Left cardiac atrium (tissue), 4 donors: ENCODE data around the gene BMPR1B. TPM values are rescaled to one million over a fixed set of nuclear protein-coding genes. Genes with fewer than 3 reads are reported as not detected.

Source experiments
- ATAC-seq, 2 donors: fragments of 200-7000 bp; cut with Tn5 transposase; one replicate each; pipeline ENCODE4 v1.9.1; 2020; ENCODE audit warnings: mild to moderate bottlenecking in 2 of 2, moderate library complexity in 2 of 2
- DNase-seq: peaks from one replicate; pipeline ENCODE4 v3.0.0-alpha.2; 2020
- intact Hi-C, 2 donors: fragments of 100-400 bp; cut with DNase I; formaldehyde crosslinking; loops; one replicate each; pipeline versions ENCODE4 v1.14.1 to v1.15.1; 2022 to 2023
- total RNA-seq, 2 donors: library from RNA; stranded (reverse); fragmentation: NEBNext Ultra II Directional; extraction: Animal tissue kit (Norgen Biotek cat#: 25700); gene quantifications; one replicate each; pipeline ENCODE4 v1.2.1, GENCODE V29; 2021
- donor health status: DM: no; HTN: yes; CAD: no.
- donor health status: DM: no; HTN: yes; CAD: no; lungs with severe emphysema.
- donor health status: DM: yes; HTN: yes; CAD: no.
- donor health status: Dilated cardiomyopathy.

Gene BMPR1B
- total RNA-seq, 2 donors from 2014 or later: 0.77 to 2.0 TPM

DNA sequence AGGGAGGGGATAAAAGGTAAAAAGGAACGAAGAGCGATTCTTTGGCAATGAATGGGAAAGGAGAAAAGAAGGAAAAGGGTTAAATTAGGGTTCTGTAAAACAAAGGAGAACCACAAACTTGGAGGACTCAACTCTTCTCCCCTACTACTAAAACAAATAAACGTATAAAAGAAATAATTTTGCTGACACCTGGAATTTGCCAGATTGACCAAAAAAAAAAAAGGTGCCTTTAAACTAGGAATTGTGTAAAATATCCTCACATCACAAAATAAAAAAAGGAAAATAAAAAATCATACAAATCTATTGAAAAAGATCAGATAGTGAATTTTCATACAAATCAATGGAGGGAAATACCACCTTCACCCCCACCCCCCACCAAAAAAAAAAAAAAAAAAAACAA lies 129.3 kb downstream of the BMPR1B start:
- DNase-seq (no peak), ATAC-seq (no peak)
- intact Hi-C loops: no loop called here

DNA sequence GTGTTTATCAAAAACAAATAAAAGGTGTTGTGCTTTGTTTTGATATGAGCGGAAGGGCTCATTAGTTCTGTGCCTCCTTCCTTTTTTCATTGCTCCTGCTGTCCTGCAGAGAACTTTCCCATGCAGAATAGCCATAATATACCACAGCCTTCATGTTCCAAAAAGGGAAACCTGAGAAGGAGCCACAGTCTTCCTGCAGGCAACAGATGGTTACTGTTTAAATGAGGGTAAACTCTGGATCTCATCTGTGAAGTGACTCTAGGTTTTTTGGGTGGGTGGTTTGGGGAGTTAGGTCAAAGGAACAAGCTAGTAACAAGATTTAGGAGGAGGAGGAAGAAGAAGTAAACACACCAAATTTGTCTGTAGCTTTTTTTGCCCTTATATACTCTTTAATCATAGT lies 131.8 kb downstream of the BMPR1B start:
- DNase-seq (no peak), ATAC-seq (no peak)
- intact Hi-C loops: no loop called here

DNA sequence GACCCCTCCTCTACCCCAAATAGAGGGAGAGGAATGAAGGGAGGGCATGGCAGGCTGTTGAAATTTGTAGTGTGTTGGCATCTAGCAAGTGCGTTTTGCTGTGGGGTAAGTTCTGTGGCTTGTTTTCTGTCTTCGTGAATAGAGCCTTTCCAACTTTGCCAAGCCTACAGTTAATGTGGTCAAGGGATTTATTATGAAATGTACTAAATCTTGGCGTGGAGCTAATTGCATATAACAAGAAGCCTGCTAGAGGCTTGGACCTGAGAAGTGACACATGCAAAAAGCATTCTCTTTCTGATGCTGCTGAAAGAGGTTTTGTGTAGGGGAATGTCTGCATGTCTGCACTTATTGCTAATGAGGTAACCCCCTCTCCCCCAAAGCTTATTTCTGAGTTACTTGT lies 132.2 kb downstream of the BMPR1B start:
- ATAC-seq (peak in 1 of 2 donors; percentile 58), DNase-seq (no peak)
- intact Hi-C loops: no loop called here

DNA sequence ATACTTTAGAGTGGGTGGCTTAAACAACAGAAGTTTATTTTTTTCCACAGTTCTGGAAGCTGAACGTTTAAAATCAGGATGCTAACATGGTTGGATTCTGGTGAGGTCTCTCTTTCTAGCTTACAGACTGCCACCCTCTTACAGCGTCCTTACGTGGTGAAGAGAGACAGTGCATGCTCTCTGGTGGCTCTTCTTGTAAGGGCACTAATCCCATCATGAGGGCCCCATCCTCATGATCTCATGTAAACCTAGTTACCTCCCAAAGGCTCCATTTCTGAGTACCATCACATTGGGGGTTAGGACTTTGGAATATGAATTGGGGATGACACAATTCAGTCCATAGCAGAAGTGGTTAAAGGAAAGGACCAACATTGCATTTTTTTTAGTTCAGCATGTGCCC lies 132.8 kb downstream of the BMPR1B start:
- intact Hi-C loops: no loop called here
- no peak for DNase-seq
- no peak for ATAC-seq

DNA sequence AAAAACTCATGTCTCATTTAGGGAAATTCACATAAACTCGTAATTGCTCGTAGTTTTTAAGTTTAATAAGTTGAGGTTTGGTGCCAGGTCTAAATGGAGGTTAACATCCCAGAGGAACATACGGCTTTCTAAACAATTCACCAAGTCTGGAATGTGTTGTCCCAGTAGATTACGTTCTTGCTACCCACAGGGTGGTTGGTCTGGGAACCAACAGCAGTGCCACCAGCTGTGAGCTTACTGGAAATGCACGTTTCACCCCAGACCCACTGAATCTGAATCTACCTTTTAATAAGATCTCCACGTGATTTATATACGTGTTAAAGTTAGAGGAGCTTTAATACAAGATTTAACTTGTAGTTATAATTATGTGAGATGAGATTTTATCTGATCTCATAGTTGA lies 134.3 kb downstream of the BMPR1B start:
- DNase-seq (no peak), ATAC-seq (no peak)
- intact Hi-C loops: no loop called here

DNA sequence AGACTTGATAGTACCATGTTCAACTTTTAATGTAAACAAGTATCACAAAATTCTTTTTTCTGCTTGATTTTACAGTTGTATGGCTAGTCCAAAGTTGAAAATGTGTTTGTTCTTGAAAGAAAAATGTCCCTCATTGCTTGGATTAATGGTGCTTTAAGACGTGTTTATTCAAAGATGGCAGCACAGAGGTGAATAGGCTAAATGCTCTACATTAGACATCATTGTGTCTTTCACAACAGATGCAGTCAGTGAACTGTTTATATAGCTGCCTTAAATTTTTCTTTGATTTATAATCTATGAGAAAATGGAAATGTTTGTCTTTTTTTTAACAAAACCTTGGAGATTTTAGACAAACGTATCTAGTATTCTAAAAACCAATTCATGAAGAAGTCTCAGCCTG lies 137.3 kb downstream of the BMPR1B start:
- ATAC-seq (no peak), DNase-seq (no peak)
- intact Hi-C loops: no loop called here

DNA sequence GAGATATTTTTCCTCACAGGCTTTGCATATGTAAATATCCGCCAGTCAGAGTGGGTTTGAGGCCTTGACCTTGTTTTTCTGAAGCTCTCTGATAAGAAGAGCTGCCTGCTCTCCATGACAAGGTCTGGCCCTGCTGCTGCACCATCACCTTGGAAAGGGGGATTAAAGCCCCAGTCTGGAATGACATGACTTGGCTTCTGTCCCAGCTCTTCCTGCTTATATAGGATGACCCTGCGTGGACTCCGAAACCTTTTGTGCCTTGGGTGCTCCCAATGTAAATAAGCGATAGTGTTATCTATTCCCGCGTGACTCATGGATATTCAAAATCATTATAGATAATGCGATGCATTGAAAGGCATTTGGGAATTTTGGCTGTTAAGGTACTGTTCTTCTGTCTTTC lies 139.3 kb downstream of the BMPR1B start:
- intact Hi-C loops: no loop called here
- ATAC-seq (no peak), DNase-seq (no peak)

DNA sequence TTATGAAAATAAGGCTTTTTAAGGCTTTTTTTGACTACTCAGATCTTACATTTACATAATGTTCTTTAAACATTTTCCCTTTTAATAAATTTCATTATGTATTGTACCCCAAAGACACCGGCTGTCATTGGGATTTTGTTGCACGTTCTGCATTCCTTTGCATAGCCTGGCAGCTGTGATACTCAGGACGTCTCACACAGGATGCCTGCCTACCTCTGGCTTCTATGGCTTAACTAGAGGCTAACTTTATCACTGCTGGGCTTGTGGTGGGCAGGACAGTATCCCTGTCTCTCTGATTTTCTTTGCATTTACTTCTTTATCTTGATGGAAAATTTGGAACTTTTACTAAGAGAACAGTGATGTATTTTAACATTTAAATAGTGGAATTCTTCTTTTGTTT lies 147.8 kb downstream of the BMPR1B start:
- ATAC-seq (no peak), DNase-seq (no peak)
- intact Hi-C loops: no loop called here

DNA sequence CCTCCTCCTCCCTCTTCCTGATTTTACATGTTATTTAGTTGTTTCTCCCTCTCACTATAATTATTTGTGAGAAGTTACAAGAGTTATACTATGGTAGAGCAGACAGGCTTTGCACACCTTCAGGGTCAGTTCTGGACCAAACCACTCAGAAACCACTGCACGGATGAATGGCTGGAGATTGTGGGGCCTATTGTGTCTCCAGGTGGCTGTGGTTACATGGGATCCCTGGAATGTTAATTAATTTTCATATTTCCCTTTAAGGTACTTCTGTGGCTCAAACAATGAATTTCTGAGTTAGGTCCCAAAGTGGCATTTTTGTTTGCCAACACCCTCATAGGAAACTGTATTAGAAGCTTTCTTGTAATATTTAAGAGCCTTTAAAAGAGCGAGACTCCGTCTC lies 151.9 kb downstream of the BMPR1B start:
- no peak for ATAC-seq
- intact Hi-C loops: no loop called here
- no peak for DNase-seq

DNA sequence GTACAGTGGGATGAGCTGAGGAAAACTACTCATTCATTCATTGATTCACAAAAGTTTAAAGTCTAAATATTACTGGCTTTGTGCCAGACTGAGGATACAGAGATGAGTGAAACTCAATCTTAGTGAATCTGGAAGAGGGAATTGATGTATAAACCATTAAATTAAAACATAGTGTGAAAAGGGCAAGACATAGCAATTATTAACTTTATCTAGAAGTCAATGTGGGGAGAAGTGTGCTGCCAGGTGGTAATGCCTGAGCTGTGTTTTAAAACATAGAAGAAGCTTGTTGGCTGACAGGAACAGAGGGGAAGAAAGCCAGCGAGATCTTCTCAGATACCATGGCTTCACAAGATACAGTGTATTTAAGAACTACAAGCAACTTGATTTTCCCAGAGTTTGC lies 153.4 kb downstream of the BMPR1B start:
- intact Hi-C loops: no loop called here
- ATAC-seq (no peak), DNase-seq (no peak)

DNA sequence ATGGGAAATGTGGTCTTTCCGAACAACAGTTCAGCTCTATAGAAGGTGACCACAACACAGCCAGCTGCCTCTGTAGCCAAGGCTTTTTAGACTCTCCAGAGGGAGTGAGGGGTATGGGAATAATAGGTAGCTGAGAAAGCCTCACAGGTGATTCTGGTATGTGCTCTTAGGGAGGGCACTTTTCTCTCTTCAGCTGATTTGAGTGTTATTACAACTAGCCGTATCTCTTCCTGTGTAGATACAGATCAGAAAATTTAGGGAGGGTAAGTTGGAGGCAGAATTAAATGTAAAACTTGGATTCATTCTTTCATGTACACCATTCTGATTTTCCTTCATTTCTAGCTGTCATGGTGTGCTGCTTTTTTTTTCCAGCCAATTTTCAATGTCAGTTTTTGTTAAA lies 154.9 kb downstream of the BMPR1B start:
- DNase-seq (no peak), ATAC-seq (no peak)
- intact Hi-C loops: no loop called here

DNA sequence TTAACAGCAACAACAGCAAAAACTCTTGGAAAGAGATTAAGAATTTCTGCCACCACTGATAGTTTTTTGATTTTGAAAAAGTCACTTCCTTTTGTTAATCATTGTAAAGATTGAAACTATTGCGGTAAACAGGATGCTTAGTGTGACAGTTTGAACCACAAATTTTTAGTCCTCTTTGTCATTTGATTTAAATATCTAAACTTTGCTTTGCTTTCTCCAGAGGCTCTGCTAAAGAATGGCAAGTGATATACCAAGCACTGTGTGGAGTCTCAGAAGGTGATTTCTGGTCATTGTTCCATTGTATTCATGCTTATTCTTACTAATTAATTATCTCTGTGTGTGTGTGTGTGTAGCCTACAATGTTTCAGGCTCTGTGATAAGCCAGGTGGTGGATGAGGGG lies 155.6 kb downstream of the BMPR1B start:
- intact Hi-C loops: no loop called here
- DNase-seq (no peak), ATAC-seq (no peak)

DNA sequence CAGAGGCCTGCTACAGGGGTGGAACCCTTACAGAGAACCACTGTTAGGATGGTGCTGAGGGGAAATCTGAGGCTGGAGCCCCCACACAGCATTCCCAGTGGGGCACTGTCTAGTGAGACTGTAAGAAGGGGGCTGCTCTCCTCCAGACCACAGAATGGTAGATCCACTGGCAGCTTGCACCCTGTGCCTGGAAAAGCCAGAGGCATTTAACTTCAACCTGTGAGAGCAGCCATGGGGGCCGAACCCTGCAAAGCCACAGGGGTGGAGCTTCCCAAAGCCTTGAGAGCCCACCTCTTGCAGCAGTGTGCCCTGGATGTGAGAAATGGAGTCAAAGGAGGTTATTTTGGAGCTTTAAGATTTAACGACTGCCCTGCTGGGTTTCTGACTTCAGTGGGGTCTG lies 159.4 kb downstream of the BMPR1B start:
- DNase-seq: no peak
- intact Hi-C loops: no loop called here
- ATAC-seq: no peak

DNA sequence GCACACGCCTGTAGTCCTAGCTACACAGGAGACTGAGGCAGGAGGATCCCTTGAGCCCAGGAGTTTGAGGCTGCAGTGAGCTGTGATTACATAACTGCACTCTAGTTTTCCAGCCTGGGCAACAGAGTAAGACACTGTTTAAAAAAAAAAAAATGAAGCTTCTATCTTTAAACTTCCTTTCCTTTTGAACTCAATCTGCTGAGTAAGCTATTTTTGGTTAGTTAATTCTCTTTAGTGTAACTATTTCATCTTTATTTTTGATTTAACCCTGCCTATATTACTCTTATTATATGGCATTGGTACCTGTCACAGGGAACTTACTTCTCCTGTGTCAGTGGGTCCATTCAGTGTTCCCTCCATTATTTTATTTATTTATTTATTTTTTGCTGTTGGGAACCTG lies 160.8 kb downstream of the BMPR1B start:
- intact Hi-C loops: no loop called here
- ATAC-seq (no peak), DNase-seq (no peak)

DNA sequence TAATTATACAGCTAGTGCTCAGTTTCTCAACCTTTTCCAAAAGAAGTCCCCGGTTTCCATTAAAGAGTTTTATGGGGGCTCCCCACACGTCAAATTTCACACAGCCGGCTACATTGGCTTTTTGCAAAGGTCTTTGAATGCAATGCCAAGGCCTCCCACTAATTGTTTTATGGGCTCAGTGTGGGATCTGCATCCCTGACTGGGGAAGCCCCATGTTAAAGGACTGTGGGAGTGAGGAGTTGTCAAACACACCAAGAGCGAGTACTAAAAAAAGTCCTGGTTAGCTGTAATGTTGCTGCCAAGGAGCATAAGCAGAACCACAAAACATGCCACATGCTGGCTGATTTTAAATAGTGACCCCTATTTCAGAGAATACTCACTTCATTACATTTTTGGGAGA lies 162.6 kb downstream of the BMPR1B start:
- intact Hi-C loops: no loop called here
- DNase-seq (no peak), ATAC-seq (no peak)

DNA sequence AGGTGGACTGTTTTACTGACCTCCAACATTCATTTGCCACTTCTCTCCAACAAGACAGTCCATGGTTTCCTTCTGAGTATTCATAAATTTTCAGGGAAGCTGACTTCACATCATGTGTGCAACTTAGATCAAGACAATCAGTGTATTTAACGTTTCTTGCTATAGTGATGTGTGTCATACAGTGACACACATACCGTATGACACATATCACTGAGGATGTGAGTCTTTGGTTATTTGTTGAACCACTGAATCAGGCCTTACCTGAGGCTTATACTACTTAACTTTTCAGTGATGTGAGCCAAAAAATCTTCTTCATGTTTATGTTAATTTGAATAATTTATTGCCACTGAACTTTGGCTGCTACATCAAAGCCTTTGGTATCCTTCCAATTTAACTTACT lies 166.8 kb downstream of the BMPR1B start:
- DNase-seq (no peak), ATAC-seq (no peak)
- intact Hi-C loops: no loop called here

DNA sequence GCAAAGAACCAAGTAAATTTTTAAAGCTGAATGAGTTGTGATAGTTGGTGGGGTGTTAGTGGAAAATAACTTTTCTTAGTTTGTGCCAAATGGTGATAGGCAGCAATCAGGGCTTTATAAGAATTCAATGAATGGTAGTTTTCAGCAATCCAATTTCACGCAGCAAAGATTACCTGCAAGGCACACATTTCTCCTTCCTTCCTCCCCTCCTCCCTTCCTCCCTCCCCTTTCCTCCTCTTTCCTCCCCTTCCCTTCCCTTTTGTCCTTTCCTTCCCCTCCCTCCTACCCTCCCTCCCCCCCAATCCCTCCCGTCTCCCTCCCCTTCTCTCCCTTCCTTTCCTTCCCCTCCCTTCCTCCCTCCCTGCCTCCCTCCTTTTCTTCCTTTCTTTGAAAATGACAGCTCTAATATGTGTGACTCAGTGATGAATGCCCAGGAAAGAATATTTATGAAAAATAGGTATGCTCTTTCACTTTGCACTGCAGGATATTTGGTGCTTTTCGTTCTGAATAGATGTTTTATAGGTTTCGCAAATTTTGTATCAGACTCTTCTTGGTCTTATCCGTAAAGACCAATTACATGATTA lies 168.1 kb downstream of the BMPR1B start:
- intact Hi-C loops: no loop called here
- ATAC-seq (no peak), DNase-seq (no peak)

DNA sequence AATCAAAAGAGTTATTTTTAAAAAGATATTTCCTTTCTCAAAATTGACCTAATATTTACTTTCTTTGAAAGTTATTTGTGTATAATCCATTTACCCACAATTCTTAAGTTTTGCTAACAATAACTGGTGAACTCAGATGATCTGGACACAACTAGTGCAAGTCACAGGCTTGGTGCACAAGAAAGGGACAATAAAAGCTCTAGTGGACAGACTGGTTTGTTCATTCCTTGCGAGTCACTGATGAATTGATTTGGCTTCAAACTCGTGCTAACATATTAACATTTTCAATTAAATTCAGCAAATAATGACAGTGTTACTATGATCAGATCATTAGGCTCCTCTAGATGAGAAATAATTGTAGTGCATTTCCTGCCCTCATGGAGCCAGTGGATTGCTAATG lies 169.2 kb downstream of the BMPR1B start:
- intact Hi-C loops: no loop called here
- ATAC-seq (no peak), DNase-seq (no peak)

DNA sequence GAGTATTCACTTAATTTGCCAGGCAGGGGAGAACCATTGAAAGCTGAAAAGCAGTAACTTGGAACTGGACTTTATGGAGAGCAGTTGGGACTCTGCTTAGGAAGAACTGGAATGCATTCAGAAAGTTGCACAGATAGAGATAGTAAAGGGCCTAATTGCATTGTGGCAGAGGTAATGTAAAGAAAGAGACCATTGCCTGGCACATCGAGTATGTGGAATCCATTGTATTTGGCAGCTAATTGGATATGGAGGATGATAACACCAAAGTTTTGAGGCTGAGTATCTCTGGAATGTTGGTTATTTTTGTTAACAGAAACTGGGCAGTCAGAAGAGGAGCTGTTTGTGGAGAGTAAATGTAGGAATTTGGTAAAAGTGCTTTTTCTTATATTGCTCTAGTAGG lies 169.9 kb downstream of the BMPR1B start:
- intact Hi-C loops: no loop called here
- ATAC-seq (no peak), DNase-seq (no peak)

DNA sequence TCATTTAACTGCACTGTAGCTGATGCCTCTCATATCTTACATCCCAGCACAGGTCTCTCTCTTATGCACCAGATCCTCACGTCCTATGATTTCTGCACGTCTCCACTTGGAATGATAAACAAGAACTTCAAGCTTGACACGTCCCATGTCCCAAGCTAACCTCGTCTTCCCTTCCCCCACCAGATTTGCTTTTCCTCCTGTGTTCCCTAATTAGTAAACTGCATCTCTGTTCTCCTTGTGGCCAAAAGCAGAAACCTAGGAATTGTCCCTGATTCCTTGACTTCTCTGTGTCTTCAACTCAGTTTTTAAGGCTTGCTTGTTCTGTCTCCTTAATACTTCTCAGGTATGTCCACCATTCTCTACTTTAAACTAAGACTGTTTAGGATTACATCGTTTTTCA lies 171.9 kb downstream of the BMPR1B start:
- ATAC-seq (no peak), DNase-seq (no peak)
- intact Hi-C loops: no loop called here

DNA sequence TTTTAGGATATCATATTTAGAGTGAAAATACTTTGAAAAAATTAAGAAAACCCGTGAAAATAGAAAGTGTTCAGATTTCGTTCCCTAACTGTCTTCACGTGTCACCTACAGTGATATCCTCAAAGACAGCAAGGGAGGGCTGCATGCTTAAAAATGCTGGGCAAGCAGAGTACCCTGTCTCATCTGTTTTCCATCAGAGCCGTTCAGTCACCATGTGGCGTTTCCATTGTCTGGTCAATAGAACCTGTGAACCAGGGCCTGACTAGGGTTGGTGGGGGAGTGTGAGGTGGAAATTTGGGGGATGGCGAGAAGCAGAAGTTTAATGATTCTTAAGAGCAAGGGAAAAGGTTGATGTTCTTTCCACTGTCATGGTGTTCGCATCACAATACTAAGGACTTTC lies 173.9 kb downstream of the BMPR1B start:
- intact Hi-C loops: no loop called here
- no peak for DNase-seq
- ATAC-seq: no peak

DNA sequence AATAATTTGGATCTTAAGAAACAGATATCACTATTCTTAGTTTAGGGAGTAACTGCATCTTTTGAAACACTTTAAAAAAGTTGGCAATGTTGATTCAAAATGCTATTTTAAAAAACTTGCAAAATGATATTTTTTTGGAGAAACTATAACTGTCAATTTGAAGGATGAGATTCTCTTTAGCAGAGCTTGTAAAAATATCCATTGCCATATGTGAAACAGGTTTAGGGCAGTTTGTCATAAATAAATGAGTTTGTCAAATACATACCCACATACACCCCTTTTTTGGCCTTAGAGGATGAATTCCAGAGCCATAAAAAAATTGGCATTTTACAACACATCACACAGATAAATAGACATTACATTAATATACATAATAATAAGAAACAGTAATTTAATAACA lies 174.6 kb downstream of the BMPR1B start:
- intact Hi-C loops: no loop called here
- ATAC-seq: no peak
- no peak for DNase-seq
